SU-DHL-6 (cell line): ENCODE data around the gene PHTF2.

Experiments used
- CTCF ChIP-seq: fragments of 200-600 bp; sonication (generic); IDR thresholded peaks from one replicate; pipeline ENCODE4 v1.5.1; 2017; ENCODE audit warnings: antibody characterized with exemption, mild to moderate bottlenecking, low read length, moderate library complexity; ENCODE audit not compliant: insufficient read depth, poor library complexity, severe bottlenecking
- EZH2phosphoT487 ChIP-seq: fragments of 200-600 bp; sonication (generic), shearing (Covaris generic); conservative IDR thresholded peaks from 2 replicates; pipeline ENCODE4 v1.6.1; 2018; ENCODE audit warnings: mild to moderate bottlenecking, antibody characterized with exemption, low read length, moderate library complexity, mixed read lengths

- TF ChIP-seq CTCF (no peak), EZH2phosphoT487 (no peak)
Observed at GRCh38 chr7:77753173-77753572, 45.4 kb upstream of the PHTF2 start.
